Ecto neural progenitor cell (in vitro differentiated cells): ENCODE results near the gene CXADR.

Experiments used
- DNase-seq: peaks from one replicate; pipeline ENCODE4 v3.0.0-alpha.2; 2018; ENCODE audit warnings: low spot score

The CXADR gene

GRCh38 chr21:17542371-17543011 lies 29.6 kb downstream of the CXADR start:
- DNase-seq = no peak

GRCh38 chr21:17545007-17545406 lies 32.2 kb downstream of the CXADR start:
- no peak for DNase-seq

- no peak for DNase-seq
Observed at GRCh38 chr21:17548262-17548661, 35.4 kb downstream of the CXADR start.

- no peak for DNase-seq
Observed at GRCh38 chr21:17550671-17551308, 37.9 kb downstream of the CXADR start.

GRCh38 chr21:17552410-17552809 lies 39.6 kb downstream of the CXADR start:
- no peak for DNase-seq

- DNase-seq = no peak
Observed at GRCh38 chr21:17554120-17554519, 41.3 kb downstream of the CXADR start.

GRCh38 chr21:17554679-17555465 lies 42.0 kb downstream of the CXADR start:
- no peak for DNase-seq

- DNase-seq = no peak
Observed at GRCh38 chr21:17560377-17561025, 47.7 kb downstream of the CXADR start.

- no peak for DNase-seq
Observed at GRCh38 chr21:17570786-17571185, 57.9 kb downstream of the CXADR start.

- DNase-seq = no peak
Observed at GRCh38 chr21:17572431-17572830, 59.6 kb downstream of the CXADR start.

GRCh38 chr21:17575076-17575475 lies 62.2 kb downstream of the CXADR start:
- DNase-seq = no peak

- DNase-seq = no peak
Observed at GRCh38 chr21:17576080-17576835, 63.4 kb downstream of the CXADR start.

- no peak for DNase-seq
Observed at GRCh38 chr21:17577701-17578100, 64.9 kb downstream of the CXADR start.

GRCh38 chr21:17578162-17578561 lies 65.3 kb downstream of the CXADR start:
- DNase-seq = no peak

GRCh38 chr21:17578876-17579275 lies 66.0 kb downstream of the CXADR start:
- DNase-seq = no peak

GRCh38 chr21:17580319-17580718 lies 67.5 kb downstream of the CXADR start:
- DNase-seq = no peak

GRCh38 chr21:17583898-17584297 lies 71.1 kb downstream of the CXADR start:
- no peak for DNase-seq

- DNase-seq = no peak
Observed at GRCh38 chr21:17585875-17586450, 73.1 kb downstream of the CXADR start.

- DNase-seq = no peak
Observed at GRCh38 chr21:17590430-17590829, 77.6 kb downstream of the CXADR start.

- no peak for DNase-seq
Observed at GRCh38 chr21:17597680-17598079, 84.8 kb downstream of the CXADR start.

- DNase-seq = no peak
Observed at GRCh38 chr21:17598437-17598836, 85.6 kb downstream of the CXADR start.

GRCh38 chr21:17602874-17603273 lies 90.0 kb downstream of the CXADR start:
- no peak for DNase-seq
